Adrenal gland (tissue), 12 donors: ENCODE measurements around the gene RADIL. TPM values are rescaled to one million over a fixed set of nuclear protein-coding genes. Genes with fewer than 3 reads are reported as not detected.

Experiments
- DNase-seq, 7 donors: peaks; one replicate each; pipeline ENCODE4 v3.0.0-alpha.2; 2019 to 2020
- H3K27ac ChIP-seq, 5 donors: fragments of 200-600 bp; sonication (generic) in 4 of 5; 1 replicate in 3 of 5; 2 replicates in 2 of 5; pipeline versions ENCODE4 v1.5.1 to v1.8.0; 2016 to 2020; ENCODE audit warnings: mild to moderate bottlenecking in 1 of 5
- H3K27me3 ChIP-seq: fragments of 200-600 bp; 2 replicates; pipeline ENCODE4 v1.8.0; 2021
- H3K36me3 ChIP-seq, 2 donors: fragments of 200-600 bp; replicated peaks in 1 of 2; 1 replicate in 1 of 2; 2 replicates in 1 of 2; pipeline versions ENCODE4 v1.5.1 to v1.8.0; 2018 to 2022
- H3K4me1 ChIP-seq, 2 donors: fragments of 200-600 bp; replicated peaks in 1 of 2; 1 replicate in 1 of 2; 2 replicates in 1 of 2; pipeline versions ENCODE4 v1.5.1 to v1.8.0; 2018 to 2021
- H3K4me3 ChIP-seq, 4 donors: fragments of 200-600 bp; sonication (generic) in 3 of 4; one replicate each; pipeline ENCODE4 v1.5.1; 2016 to 2018
- H3K9me3 ChIP-seq, 3 donors: fragments of 200-600 bp; sonication (generic) in 1 of 3; replicated peaks in 1 of 3; 1 replicate in 2 of 3; 2 replicates in 1 of 3; pipeline versions ENCODE4 v1.5.1 to v1.8.0; 2016 to 2021
- POLR2A ChIP-seq, 2 donors: fragments of 450-650 bp; IDR thresholded peaks; one replicate each; pipeline ENCODE4 v1.6.1; 2017; ENCODE audit warnings: antibody characterized with exemption in 2 of 2, mild to moderate bottlenecking in 2 of 2, moderate library complexity in 1 of 2
- WGBS, 4 donors: extraction: QIAGEN DNeasy Blood & Tissue Kit in 2 of 4; methylation state at CpG; one replicate each; pipeline versions ENCODE4 v1.1.5 to v1.1.7; 2013 to 2017; 5-methylcytosine and 5-hydroxymethylcytosine counted together
- intact Hi-C, 2 donors: fragments of 100-400 bp; cut with DNase I; formaldehyde crosslinking; loops; one replicate each; pipeline versions ENCODE4 v1.14.1 to v1.15.0; 2022 to 2023
- polyA plus RNA-seq, 3 donors: library from polyadenylated mRNA; stranded (reverse); fragments of 200-250 nt in 2 of 3; fragments of 350-450 nt in 1 of 3; fragmentation: Illumina TruSeq in 1 of 3; extraction: RNeasy Lipid Tissue Mini Kit (QIAGEN cat#74804) in 1 of 3; gene quantifications; one replicate each; pipeline ENCODE4 v1.2.3, GENCODE V29; 2013 to 2014
- total RNA-seq, 9 donors: library from RNA; depleted of rRNA in 4 of 9; stranded (reverse); fragments of >200 nt in 4 of 9; fragments of 120-200 nt in 1 of 9; fragmentation: NEBNext Ultra II Directional in 1 of 9; extraction: Animal tissue kit (Norgen Biotek cat#: 25700) in 1 of 9; gene quantifications; one replicate each; pipeline versions ENCODE4 v1.1.0 to v1.2.4, GENCODE V29; 2013 to 2023
- TF ChIP-seq, protein P1 (sequence below), 6 experiments: fragments of 450-650 bp in 4 of 6; fragments of 200-600 bp in 2 of 6; sonication (generic) in 1 of 6; IDR thresholded peaks; 1 replicate in 5 of 6; 2 replicates in 1 of 6; pipeline versions ENCODE4 v1.5.1 to v1.8.0; 2016 to 2021; ENCODE audit warnings: antibody characterized with exemption in 6 of 6, mild to moderate bottlenecking in 2 of 6, moderate library complexity in 1 of 6
- donor health status: healthy with polysubstance abuse.
- donor health status: Bipolar disorder and iron deficiency.
- donor health status: DM: yes; HTN: yes; CAD: no.
- donor health status: DM: no; HTN: no; CAD: no.
- donor health status: DM: no; HTN: no; CAD: no.
- donor health status: DM: yes; HTN: yes; CAD: no.

Gene RADIL
- total and polyA plus RNA-seq, 12 donors = 0.16 to 7.8 (median 1.4) TPM

DNA sequence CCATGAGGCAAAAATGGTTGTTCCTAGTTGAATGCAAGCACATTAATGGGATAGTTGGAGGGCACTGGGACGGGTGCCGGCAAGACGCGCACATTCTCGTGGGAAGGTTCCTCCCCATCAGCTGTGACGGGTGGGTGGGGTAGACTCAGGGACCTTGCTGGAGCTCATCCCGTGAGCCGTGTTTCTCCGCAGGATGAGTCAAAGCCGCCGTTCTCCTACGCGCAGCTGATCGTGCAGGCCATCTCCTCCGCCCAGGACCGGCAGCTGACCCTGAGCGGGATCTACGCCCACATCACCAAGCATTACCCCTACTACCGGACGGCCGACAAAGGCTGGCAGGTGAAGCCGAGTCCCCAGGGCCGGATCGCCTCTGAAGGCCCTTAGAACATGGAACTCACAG is 128.5 kb downstream of the RADIL start:
- H3K27me3 ChIP-seq = no peaks in the 10 kb centered on the region
- no peak for TF ChIP-seq POLR2A (IDR thresholded peaks at IDR 0.05)
- TF ChIP-seq, protein P1, sequence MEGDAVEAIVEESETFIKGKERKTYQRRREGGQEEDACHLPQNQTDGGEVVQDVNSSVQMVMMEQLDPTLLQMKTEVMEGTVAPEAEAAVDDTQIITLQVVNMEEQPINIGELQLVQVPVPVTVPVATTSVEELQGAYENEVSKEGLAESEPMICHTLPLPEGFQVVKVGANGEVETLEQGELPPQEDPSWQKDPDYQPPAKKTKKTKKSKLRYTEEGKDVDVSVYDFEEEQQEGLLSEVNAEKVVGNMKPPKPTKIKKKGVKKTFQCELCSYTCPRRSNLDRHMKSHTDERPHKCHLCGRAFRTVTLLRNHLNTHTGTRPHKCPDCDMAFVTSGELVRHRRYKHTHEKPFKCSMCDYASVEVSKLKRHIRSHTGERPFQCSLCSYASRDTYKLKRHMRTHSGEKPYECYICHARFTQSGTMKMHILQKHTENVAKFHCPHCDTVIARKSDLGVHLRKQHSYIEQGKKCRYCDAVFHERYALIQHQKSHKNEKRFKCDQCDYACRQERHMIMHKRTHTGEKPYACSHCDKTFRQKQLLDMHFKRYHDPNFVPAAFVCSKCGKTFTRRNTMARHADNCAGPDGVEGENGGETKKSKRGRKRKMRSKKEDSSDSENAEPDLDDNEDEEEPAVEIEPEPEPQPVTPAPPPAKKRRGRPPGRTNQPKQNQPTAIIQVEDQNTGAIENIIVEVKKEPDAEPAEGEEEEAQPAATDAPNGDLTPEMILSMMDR (IDR thresholded peaks at IDR 0.05) = no peak
- H3K9me3 ChIP-seq = no peaks in the 10 kb centered on the region
- no peak for DNase-seq
- H3K4me1 ChIP-seq = no peaks in the 10 kb centered on the region
- H3K27ac ChIP-seq = no peak overlapping the region
- H3K4me3 ChIP-seq = no peak overlapping the region
- H3K36me3 ChIP-seq = peaks cover 0 to 58% of the 10 kb centered on the region in 2 donors
- WGBS, 4 donors = 88 to 91% (median 90%) methylated on average over 10 to 24 of the region's 24 CpGs
- intact Hi-C loops = no loop called here

DNA sequence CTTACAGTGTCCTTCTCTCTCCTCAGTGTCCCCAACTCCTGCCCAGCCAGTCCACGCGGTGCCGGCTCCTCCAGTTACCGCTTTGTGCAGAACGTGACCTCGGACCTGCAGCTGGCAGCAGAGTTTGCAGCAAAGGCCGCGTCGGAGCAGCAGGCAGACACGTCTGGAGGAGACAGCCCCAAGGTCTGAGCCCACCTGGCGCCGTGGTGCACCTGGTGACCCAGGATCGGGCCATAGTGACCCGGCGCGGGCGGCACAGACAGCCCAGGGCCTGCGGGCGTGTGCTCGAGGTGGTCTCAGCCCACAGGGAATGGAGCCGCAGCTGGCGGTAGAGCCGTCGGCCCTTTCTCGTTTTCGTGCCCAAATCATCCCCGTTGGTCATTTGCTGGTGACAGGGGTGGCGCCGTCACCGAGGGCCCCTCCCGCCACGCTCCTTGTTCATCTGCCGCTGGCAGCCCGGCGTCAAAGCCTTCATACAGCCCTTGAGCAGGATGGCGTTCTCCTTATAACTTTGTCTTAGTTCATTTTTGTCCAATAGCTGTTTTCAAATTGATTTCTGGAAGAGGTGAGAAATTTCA is 129.0 kb downstream of the RADIL start:
- TF ChIP-seq POLR2A (IDR thresholded peaks at IDR 0.05) = no peak
- TF ChIP-seq, protein P1 (IDR thresholded peaks at IDR 0.05) = no peak
- Histone ChIP-seq H3K4me3 (no peak overlapping the region), H3K36me3 (peaks cover 0 to 53% of the 10 kb centered on the region in 2 donors), H3K27me3 (no peaks in the 10 kb centered on the region), H3K9me3 (no peaks in the 10 kb centered on the region), H3K4me1 (no peaks in the 10 kb centered on the region), H3K27ac (no peak overlapping the region)
- intact Hi-C loops = loop anchor here in 1 of 2 donors (5.0 kb wide), 1 partner anchor 72 kb away; the partner anchor contains the start of gene FOXK1
- WGBS, 4 donors = 78 to 90% (median 84%) methylated on average over 15 to 36 of the region's 36 CpGs
- no peak for DNase-seq

DNA sequence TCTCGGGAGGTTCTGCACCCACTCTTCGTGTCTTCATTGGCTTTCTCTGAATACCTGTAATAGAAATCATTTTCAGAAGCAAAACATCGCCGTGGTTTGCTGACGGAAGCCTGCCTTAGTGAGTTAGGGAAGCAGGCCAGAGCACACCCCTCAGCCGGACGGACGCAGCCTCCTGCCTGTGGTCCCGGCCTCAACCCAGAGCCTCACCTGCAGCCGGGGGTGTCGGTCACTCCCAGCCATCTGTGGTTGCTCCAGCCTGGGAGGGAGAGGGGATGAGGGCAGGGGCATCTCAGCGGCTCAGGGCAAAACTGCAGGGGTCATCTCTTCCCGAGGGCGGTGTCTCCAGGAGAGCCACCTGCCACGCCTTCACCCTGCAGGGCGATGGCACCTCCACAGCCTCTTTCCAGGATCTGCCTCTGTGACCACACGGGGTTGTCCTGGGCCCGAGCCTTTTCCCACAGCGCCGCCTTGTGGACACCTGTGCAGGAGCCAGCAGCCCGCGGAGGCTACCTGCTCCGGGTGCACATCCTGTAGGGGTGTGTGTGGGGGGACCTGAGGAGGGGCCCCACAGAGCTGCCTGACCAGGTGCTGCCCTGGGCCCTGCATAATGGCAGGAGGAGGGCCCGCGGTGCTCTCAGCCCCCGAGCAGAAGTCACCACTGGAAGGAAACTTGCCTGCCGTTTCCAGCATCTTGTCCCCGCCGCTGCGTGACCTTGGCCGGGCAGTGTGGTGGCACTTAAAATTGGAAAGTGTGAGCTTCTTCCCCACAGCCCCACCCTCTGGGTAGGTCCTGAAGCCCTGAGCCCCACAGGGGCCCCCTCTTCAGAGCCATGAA is 129.7 kb downstream of the RADIL start:
- no peak for TF ChIP-seq POLR2A (IDR thresholded peaks at IDR 0.05)
- TF ChIP-seq, protein P1 (IDR thresholded peaks at IDR 0.05) = peak; percentile 88 to 94 (median 92)
- Histone ChIP-seq H3K27me3 (no peaks in the 10 kb centered on the region), H3K4me1 (peaks cover 0 to under 1% of the 10 kb centered on the region in 2 donors), H3K27ac (peak overlapping the region in 2 of 5 donors; percentile 10 to 20), H3K36me3 (peaks cover 0 to 46% of the 10 kb centered on the region in 2 donors), H3K4me3 (no peak overlapping the region), H3K9me3 (no peaks in the 10 kb centered on the region)
- DNase-seq = peak; percentile 71 to 91 (median 84)
- 25 to 45% (median 37%) methylated on average over 15 to 31 of the region's 31 CpGs for WGBS, 4 donors
- intact Hi-C loops = loop anchor here in 1 of 2 donors (5.0 kb wide), 1 partner anchor 72 kb away; the partner anchor contains the start of gene FOXK1

DNA sequence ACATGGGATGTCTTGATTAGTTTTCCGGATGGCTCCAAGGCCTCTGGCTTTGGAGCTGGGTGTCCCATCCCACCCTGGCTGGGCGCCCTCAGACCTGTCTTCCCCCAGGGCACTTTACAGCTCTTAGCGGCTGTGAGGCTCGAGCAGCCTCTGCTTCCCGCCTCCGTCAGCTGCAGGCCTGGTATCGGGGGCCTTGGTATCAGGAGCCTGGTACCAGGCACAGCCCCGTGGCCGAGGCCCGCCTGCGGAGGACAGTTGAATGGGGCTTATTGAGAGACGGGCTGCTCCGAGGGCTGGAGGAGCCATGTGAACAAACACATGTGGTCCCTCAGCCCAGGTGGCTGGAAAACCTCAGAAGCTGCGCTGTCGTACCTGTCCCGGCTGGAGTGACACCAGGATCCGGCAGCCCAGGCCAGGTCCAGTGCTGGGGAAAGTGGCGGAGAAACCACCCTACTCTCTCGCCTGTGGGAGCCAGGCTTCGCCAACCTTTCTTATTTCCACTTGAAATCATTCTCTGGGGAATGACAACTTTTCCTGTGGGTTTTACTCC is 132.0 kb downstream of the RADIL start:
- Histone ChIP-seq H3K36me3 (peaks cover 0 to 22% of the 10 kb centered on the region in 2 donors), H3K4me3 (no peak overlapping the region), H3K9me3 (no peaks in the 10 kb centered on the region), H3K27ac (no peak overlapping the region), H3K4me1 (peaks cover 5 to 24% of the 10 kb centered on the region in 2 donors), H3K27me3 (no peaks in the 10 kb centered on the region)
- no peak for DNase-seq
- 91 to 94% (median 93%) methylated on average over 13 to 20 of the region's 20 CpGs for WGBS, 4 donors
- intact Hi-C loops = loop anchor here in 1 of 2 donors (5.0 kb wide), 1 partner anchor 69 kb away; the partner anchor contains the start of gene FOXK1
- TF ChIP-seq, protein P1 (IDR thresholded peaks at IDR 0.05) = no peak
- TF ChIP-seq POLR2A (IDR thresholded peaks at IDR 0.05) = no peak
